ENCODE data around the gene CSMD2. TPM values are rescaled to one million over a fixed set of nuclear protein-coding genes. Genes with fewer than 3 reads are reported as not detected.

The CSMD2 gene
- polyA plus RNA-seq, 1 experiment, result 1.8 TPM

GRCh38 chr1:33781652-33782051 is 383.4 kb downstream of the CSMD2 start:
- POLR2A ChIA-PET, result no interaction called here
- Histone ChIP-seq H3K4me3 (ENCODE audit: low read depth, low read length) (no peak overlapping the region), H3K36me3 (ENCODE audit: control insufficient read depth, insufficient read depth, low read length) (no peaks in the 10 kb centered on the region), H3K27me3 (ENCODE audit: control insufficient read depth, insufficient read depth, low read length) (no peaks in the 10 kb centered on the region)
- CTCF ChIA-PET, result interaction anchor here (1.0 kb wide), 1 partner anchor 12 kb away, joined by 3 read pairs; no protein-coding TSS in a partner anchor
- TF ChIP-seq CTCF (IDR thresholded peaks at IDR 0.05; ENCODE audit: insufficient read depth, low read depth, low read length), result no peak
- no peak for DNase-seq (ENCODE audit: low read depth)

GRCh38 chr1:33777337-33777736 is 387.7 kb downstream of the CSMD2 start:
- CTCF ChIA-PET, result no interaction called here
- POLR2A ChIA-PET, result no interaction called here

DNA sequence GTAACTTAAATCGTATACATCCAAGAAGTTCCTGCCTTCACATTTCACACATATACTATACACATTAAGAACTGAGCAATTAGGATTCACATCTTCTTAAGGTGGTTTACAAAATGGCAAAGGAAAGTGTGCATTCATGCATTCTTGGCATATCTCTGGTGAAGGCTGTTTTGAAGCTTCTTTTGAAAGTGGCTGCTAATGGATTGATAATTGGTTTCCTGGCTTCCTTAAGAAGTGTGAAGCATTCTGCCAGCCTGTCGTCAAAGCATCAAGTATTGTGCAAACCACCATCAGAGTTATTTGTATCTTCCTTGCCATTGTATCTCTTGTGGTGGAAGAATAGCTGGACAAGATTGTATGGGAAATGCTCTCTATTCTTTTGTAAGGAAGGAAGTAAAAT is 396.2 kb downstream of the CSMD2 start:
- POLR2A ChIA-PET, result no interaction called here
- no peak for TF ChIP-seq CTCF (IDR thresholded peaks at IDR 0.05; ENCODE audit: insufficient read depth, low read depth, low read length)
- DNase-seq (ENCODE audit: low read depth), result no peak
- Histone ChIP-seq H3K27me3 (ENCODE audit: control insufficient read depth, insufficient read depth, low read length) (no peaks in the 10 kb centered on the region), H3K4me3 (ENCODE audit: low read depth, low read length) (no peak overlapping the region), H3K36me3 (ENCODE audit: control insufficient read depth, insufficient read depth, low read length) (no peaks in the 10 kb centered on the region)
- CTCF ChIA-PET, result interaction anchor here (0.6 to 0.7 kb wide), 2 partner anchors 33 to 101 kb away, joined by 3 read pairs; no protein-coding TSS in a partner anchor

More at GRCh38 chr1:33777337-33777736, 387.7 kb downstream of the CSMD2 start:
- no peak for TF ChIP-seq CTCF (IDR thresholded peaks at IDR 0.05; ENCODE audit: insufficient read depth, low read depth, low read length)
- Histone ChIP-seq H3K36me3 (ENCODE audit: control insufficient read depth, insufficient read depth, low read length) (no peaks in the 10 kb centered on the region), H3K4me3 (ENCODE audit: low read depth, low read length) (no peak overlapping the region), H3K27me3 (ENCODE audit: control insufficient read depth, insufficient read depth, low read length) (no peaks in the 10 kb centered on the region)
- no peak for DNase-seq (ENCODE audit: low read depth)

GRCh38 chr1:33768106-33768505 is 396.9 kb downstream of the CSMD2 start:
- no peak overlapping the region for H3K4me3 ChIP-seq (ENCODE audit: low read depth, low read length)
- no peaks in the 10 kb centered on the region for H3K36me3 ChIP-seq (ENCODE audit: control insufficient read depth, insufficient read depth, low read length)
- POLR2A ChIA-PET, result no interaction called here
- no peak for TF ChIP-seq CTCF (IDR thresholded peaks at IDR 0.05; ENCODE audit: insufficient read depth, low read depth, low read length)
- CTCF ChIA-PET, result no interaction called here
- DNase-seq (ENCODE audit: low read depth), result no peak
- no peaks in the 10 kb centered on the region for H3K27me3 ChIP-seq (ENCODE audit: control insufficient read depth, insufficient read depth, low read length)

- no peak for DNase-seq (ENCODE audit: low read depth)
- H3K27me3 ChIP-seq (ENCODE audit: control insufficient read depth, insufficient read depth, low read length), result no peaks in the 10 kb centered on the region
- H3K4me3 ChIP-seq (ENCODE audit: low read depth, low read length), result no peak overlapping the region
- POLR2A ChIA-PET, result no interaction called here
- no peaks in the 10 kb centered on the region for H3K36me3 ChIP-seq (ENCODE audit: control insufficient read depth, insufficient read depth, low read length)
- CTCF ChIA-PET, result interaction anchor here (0.6 kb wide), 1 partner anchor 24 kb away, joined by 3 read pairs; no protein-coding TSS in a partner anchor
- TF ChIP-seq CTCF (IDR thresholded peaks at IDR 0.05; ENCODE audit: insufficient read depth, low read depth, low read length), result no peak
Measured at GRCh38 chr1:33764149-33764548, 400.9 kb downstream of the CSMD2 start.

All from BJ (cell line).